Panc1 (cell line): ENCODE measurements around the gene FOXI2. TPM values are rescaled to one million over a fixed set of nuclear protein-coding genes. Genes with fewer than 3 reads are reported as not detected.

Experiments
- ATAC-seq: fragments of 200-7000 bp; cut with Tn5 transposase; 2 replicates; pipeline ENCODE4 v1.9.1; 2020; ENCODE audit warnings: mild to moderate bottlenecking, moderate library complexity
- BruUV-seq: library from RNA; stranded (reverse); fragments of 400-500 nt; replicated peaks from 2 replicates; lab custom pipeline; 2021; lab: Mats Ljungman, UMichigan
- CTCF ChIA-PET: fragments of 300-600 bp; sonication (Branson Sonifier 250); formaldehyde crosslinking; loops from one replicate; lab custom pipeline; 2022; ENCODE audit warnings: antibody characterized with exemption; lab: Charles Lee
- POLR2A ChIA-PET: fragments of 300-600 bp; sonication (Branson Sonifier 250); formaldehyde crosslinking; loops from one replicate; lab custom pipeline; 2022; ENCODE audit warnings: antibody characterized with exemption; lab: Charles Lee
- DNase-seq: peaks from one replicate; pipeline ENCODE4 v3.0.0-alpha.2; 2010; ENCODE audit warnings: low read depth, low spot score
- H3K27ac ChIP-seq: 2 replicates; pipeline ENCODE4 v1.5.1; 2011; ENCODE audit warnings: mild to moderate bottlenecking, low read length, inconsistent platforms
- H3K27me3 ChIP-seq: fragments of 200-500 bp; sonication (Bioruptor generic); 2 replicates; pipeline ENCODE4 v1.6.0; 2014; ENCODE audit warnings: low read length, inconsistent platforms; ENCODE audit not compliant: control insufficient read depth, insufficient read depth
- H3K36me3 ChIP-seq: fragments of 200-500 bp; sonication (Bioruptor generic); 2 replicates; pipeline ENCODE4 v1.5.1; 2014; ENCODE audit warnings: inconsistent platforms, mild to moderate bottlenecking, low read length, moderate library complexity; ENCODE audit not compliant: control insufficient read depth, insufficient read depth
- H3K4me1 ChIP-seq: 2 replicates; pipeline ENCODE4 v1.5.1; 2011; ENCODE audit warnings: inconsistent platforms, mild to moderate bottlenecking, low read length, moderate library complexity; ENCODE audit not compliant: control insufficient read depth, insufficient read depth
- H3K4me3 ChIP-seq, 2 experiments: 2 replicates each; pipeline ENCODE4 v1.5.1; 2011 to 2012; ENCODE audit warnings: low read depth in 2 of 2, low read length in 2 of 2, mild to moderate bottlenecking in 2 of 2, inconsistent platforms in 1 of 2, moderate library complexity in 1 of 2
- H3K9me3 ChIP-seq: fragments of 200-500 bp; sonication (Bioruptor generic); 2 replicates; pipeline ENCODE4 v1.5.1; 2014; ENCODE audit warnings: low read depth, mild to moderate bottlenecking, inconsistent platforms, low read length, moderate library complexity; ENCODE audit not compliant: control insufficient read depth, insufficient read depth
- CTCF ChIP-seq: fragments of 450-650 bp; IDR thresholded peaks from 2 replicates; pipeline ENCODE4 v1.5.1; 2017; ENCODE audit warnings: mild to moderate bottlenecking
- POLR2AphosphoS5 ChIP-seq: IDR thresholded peaks from 2 replicates; pipeline ENCODE4 v1.6.1; 2012; ENCODE audit warnings: mild to moderate bottlenecking, low read depth, low read length, moderate library complexity
- REST ChIP-seq, 2 experiments: IDR thresholded peaks; 2 replicates each; pipeline ENCODE4 v1.6.1; 2011 to 2012; ENCODE audit warnings: low read depth in 2 of 2, control low read depth in 1 of 2, low read length in 1 of 2, mild to moderate bottlenecking in 1 of 2, moderate library complexity in 1 of 2; ENCODE audit not compliant: insufficient read depth in 1 of 2
- SIN3A ChIP-seq: IDR thresholded peaks from 2 replicates; pipeline ENCODE4 v1.6.1; 2012; ENCODE audit warnings: low read depth, mild to moderate bottlenecking, low read length, moderate library complexity, borderline replicate concordance; ENCODE audit not compliant: insufficient read depth
- TCF7L2 ChIP-seq: IDR thresholded peaks from 2 replicates; pipeline ENCODE4 v1.6.1; 2011; ENCODE audit warnings: mild to moderate bottlenecking, low read depth, low read length, inconsistent platforms
- in situ Hi-C: cut with HindIII; loops from 2 replicates; pipeline ENCODE4 v1.10.0; 2016; ENCODE audit warnings: low sequenced_read_pairs, low pct_unique_long_range_greater_than_20kb
- intact Hi-C: fragments of 100-400 bp; cut with micrococcal nuclease; formaldehyde crosslinking; loops from one replicate; pipeline ENCODE4 v1.10.0; 2022; ENCODE audit not compliant: unreplicated experiment
- total RNA-seq: library from RNA; stranded (reverse); gene quantifications from one replicate; pipeline ENCODE4 v1.2.1, GENCODE V29; 2021; ENCODE audit not compliant: unreplicated experiment

The FOXI2 gene
- total RNA-seq, 1 experiment from 2014 or later = not detected

- CTCF ChIA-PET = no interaction called here
- Histone ChIP-seq H3K9me3 (no peaks in the 10 kb centered on the region), H3K27me3 (peaks cover 11% of the 10 kb centered on the region), H3K4me1 (no peaks in the 10 kb centered on the region), H3K4me3 (no peak overlapping the region), H3K36me3 (no peaks in the 10 kb centered on the region), H3K27ac (no peak overlapping the region)
- TF ChIP-seq REST (IDR thresholded peaks at IDR 0.05; ENCODE audit: insufficient read depth in 1 of 2, low read depth in 2 of 2, low read length in 1 of 2) = no peak
- no peak for TF ChIP-seq POLR2AphosphoS5
- BruUV-seq = no TSS peak
- no peak for ATAC-seq
- in situ Hi-C loops (no loop called here), intact Hi-C loops (no loop called here)
- POLR2A ChIA-PET = no interaction called here
- no peak for DNase-seq
These were observed 16.8 kb upstream of the FOXI2 start for GRCh38 chr10:127720142-127720541.

GRCh38 chr10:127720903-127721302, 16.1 kb upstream of the FOXI2 start:
- no peak for ATAC-seq
- in situ Hi-C loops = no loop called here

More at GRCh38 chr10:127720903-127721302, 16.1 kb upstream of the FOXI2 start:
- intact Hi-C loops = no loop called here
- CTCF ChIA-PET = no interaction called here
- Histone ChIP-seq H3K27me3 (peaks cover 11% of the 10 kb centered on the region), H3K4me3 (no peak overlapping the region), H3K27ac (no peak overlapping the region), H3K4me1 (no peaks in the 10 kb centered on the region), H3K36me3 (no peaks in the 10 kb centered on the region), H3K9me3 (no peaks in the 10 kb centered on the region)
- no TSS peak for BruUV-seq
- no peak for DNase-seq
- TF ChIP-seq CTCF (no peak), POLR2AphosphoS5 (no peak), TCF7L2 (no peak), REST (IDR thresholded peaks at IDR 0.05; ENCODE audit: insufficient read depth in 1 of 2, low read depth in 2 of 2, low read length in 1 of 2) (no peak), SIN3A (no peak)
- POLR2A ChIA-PET = no interaction called here
